HEK293 (cell line): ENCODE data around the gene CPEB3.

Experiments
- AEBP2 ChIP-seq: fragments of 450-650 bp; formaldehyde crosslinking; IDR thresholded peaks from 2 replicates; pipeline ENCODE4 v1.5.1; 2016; ENCODE audit warnings: missing biosample characterization, missing genetic modification characterization, borderline replicate concordance
- BCL11A ChIP-seq: fragments of 450-650 bp; formaldehyde crosslinking; IDR thresholded peaks from 2 replicates; pipeline ENCODE4 v1.5.1; 2016; ENCODE audit warnings: low read depth, missing biosample characterization, missing genetic modification characterization
- GFI1B ChIP-seq: fragments of 450-650 bp; formaldehyde crosslinking; IDR thresholded peaks from 2 replicates; pipeline ENCODE4 v1.5.1; 2016; ENCODE audit warnings: missing biosample characterization, missing genetic modification characterization
- GLI2 ChIP-seq: fragments of 450-650 bp; formaldehyde crosslinking; IDR thresholded peaks from 2 replicates; pipeline ENCODE4; 2017; ENCODE audit warnings: missing biosample characterization, missing genetic modification characterization, low read depth, borderline replicate concordance
- GLIS2 ChIP-seq: fragments of 450-650 bp; formaldehyde crosslinking; IDR thresholded peaks from 2 replicates; pipeline ENCODE4 v1.5.1; 2016; ENCODE audit warnings: missing biosample characterization, missing genetic modification characterization
- REPIN1 ChIP-seq: fragments of 450-650 bp; formaldehyde crosslinking; IDR thresholded peaks from 2 replicates; pipeline ENCODE4 v1.5.1; 2017; ENCODE audit warnings: missing biosample characterization, missing genetic modification characterization, low read depth
- REST ChIP-seq: fragments of 450-650 bp; formaldehyde crosslinking; IDR thresholded peaks from 2 replicates; pipeline ENCODE4 v1.5.1; 2016; ENCODE audit warnings: missing biosample characterization, missing genetic modification characterization
- SCRT1 ChIP-seq: fragments of 450-650 bp; formaldehyde crosslinking; IDR thresholded peaks from 2 replicates; pipeline ENCODE4 v1.5.1; 2016; ENCODE audit warnings: missing biosample characterization, missing genetic modification characterization, borderline replicate concordance
- SETDB1 ChIP-seq: IDR thresholded peaks from one replicate; pipeline ENCODE4 v1.6.1; 2017; ENCODE audit warnings: mild to moderate bottlenecking, low read length, moderate library complexity, mixed read lengths; ENCODE audit not compliant: insufficient read length
- YY1 ChIP-seq: fragments of 450-650 bp; formaldehyde crosslinking; IDR thresholded peaks from 2 replicates; pipeline ENCODE4 v1.5.1; 2018; ENCODE audit warnings: missing biosample characterization, missing genetic modification characterization
- ZBTB21 ChIP-seq: fragments of 450-650 bp; formaldehyde crosslinking; IDR thresholded peaks from 2 replicates; pipeline ENCODE4 v1.5.1; 2017; ENCODE audit warnings: missing biosample characterization, missing genetic modification characterization
- ZBTB49 ChIP-seq: fragments of 450-650 bp; formaldehyde crosslinking; IDR thresholded peaks from 2 replicates; pipeline ENCODE4 v1.5.1; 2016; ENCODE audit warnings: missing biosample characterization, missing genetic modification characterization, low read depth
- ZBTB7A ChIP-seq: fragments of 450-650 bp; formaldehyde crosslinking; IDR thresholded peaks from 2 replicates; pipeline ENCODE4 v1.5.1; 2016; ENCODE audit warnings: low read depth, missing biosample characterization, missing genetic modification characterization
- ZFP69B ChIP-seq: fragments of 450-650 bp; formaldehyde crosslinking; IDR thresholded peaks from 2 replicates; pipeline ENCODE4 v1.5.1; 2016; ENCODE audit warnings: missing biosample characterization, missing genetic modification characterization
- ZNF132 ChIP-seq: fragments of 450-650 bp; formaldehyde crosslinking; IDR thresholded peaks from 2 replicates; pipeline ENCODE4 v1.5.1; 2017; ENCODE audit warnings: missing biosample characterization, missing genetic modification characterization, borderline replicate concordance
- ZNF138 ChIP-seq: fragments of 450-650 bp; formaldehyde crosslinking; IDR thresholded peaks from 2 replicates; pipeline ENCODE4 v1.5.1; 2016; ENCODE audit warnings: missing biosample characterization, missing genetic modification characterization, borderline replicate concordance
- ZNF146 ChIP-seq: fragments of 450-650 bp; formaldehyde crosslinking; IDR thresholded peaks from 2 replicates; pipeline ENCODE4 v1.5.1; 2016; ENCODE audit warnings: missing biosample characterization, missing genetic modification characterization
- ZNF169 ChIP-seq: fragments of 450-650 bp; formaldehyde crosslinking; IDR thresholded peaks from 2 replicates; pipeline ENCODE4 v1.5.1; 2016; ENCODE audit warnings: missing biosample characterization, missing genetic modification characterization
- ZNF18 ChIP-seq: fragments of 450-650 bp; formaldehyde crosslinking; IDR thresholded peaks from 2 replicates; pipeline ENCODE4 v1.5.1; 2016; ENCODE audit warnings: missing biosample characterization, missing genetic modification characterization
- ZNF184 ChIP-seq: fragments of 450-650 bp; IDR thresholded peaks from 2 replicates; pipeline ENCODE4 v1.5.1; 2018; ENCODE audit warnings: missing biosample characterization, mild to moderate bottlenecking, missing genetic modification characterization
- ZNF23 ChIP-seq: fragments of 450-650 bp; formaldehyde crosslinking; IDR thresholded peaks from 2 replicates; pipeline ENCODE4 v1.5.1; 2016; ENCODE audit warnings: missing biosample characterization, missing genetic modification characterization, borderline replicate concordance
- ZNF280D ChIP-seq: fragments of 450-650 bp; formaldehyde crosslinking; IDR thresholded peaks from 2 replicates; pipeline ENCODE4 v1.5.1; 2016; ENCODE audit warnings: missing biosample characterization, missing genetic modification characterization
- ZNF324 ChIP-seq: fragments of 450-650 bp; formaldehyde crosslinking; IDR thresholded peaks from 2 replicates; pipeline ENCODE4 v1.5.1; 2016; ENCODE audit warnings: missing biosample characterization, missing genetic modification characterization
- ZNF473 ChIP-seq: fragments of 450-650 bp; formaldehyde crosslinking; IDR thresholded peaks from 2 replicates; pipeline ENCODE4 v1.5.1; 2017; ENCODE audit warnings: missing biosample characterization, missing genetic modification characterization
- ZNF529 ChIP-seq: fragments of 450-650 bp; formaldehyde crosslinking; IDR thresholded peaks from 2 replicates; pipeline ENCODE4 v1.5.1; 2017; ENCODE audit warnings: missing genetic modification characterization, missing biosample characterization; ENCODE audit not compliant: insufficient replicate concordance
- ZNF626 ChIP-seq: fragments of 450-650 bp; sonication (Bioruptor Pico); formaldehyde crosslinking; IDR thresholded peaks from 2 replicates; pipeline ENCODE4 v1.5.1; 2018; ENCODE audit warnings: missing biosample characterization, missing genetic modification characterization, inconsistent platforms
- ZNF629 ChIP-seq: fragments of 450-650 bp; formaldehyde crosslinking; IDR thresholded peaks from 2 replicates; pipeline ENCODE4 v1.5.1; 2017; ENCODE audit warnings: missing biosample characterization, missing genetic modification characterization
- ZSCAN30 ChIP-seq: fragments of 450-650 bp; IDR thresholded peaks from 2 replicates; pipeline ENCODE4 v1.5.1; 2018; ENCODE audit warnings: missing biosample characterization, mild to moderate bottlenecking, missing genetic modification characterization, moderate library complexity
- ZXDB ChIP-seq: fragments of 450-650 bp; formaldehyde crosslinking; IDR thresholded peaks from 2 replicates; pipeline ENCODE4 v1.5.1; 2016; ENCODE audit warnings: missing biosample characterization, missing genetic modification characterization

The CPEB3 gene

GRCh38 chr10:92087750-92088395, 203.0 kb downstream of the CPEB3 start (continued):
- TF ChIP-seq ZNF280D (tag by site-specific recombination) (no peak), ZNF18 (tag by site-specific recombination) (no peak), REST (no peak), ZFP69B (tag by site-specific recombination) (0 out of 2 replicates have a peak, but pooled peaks have one; percentile 19), ZBTB49 (no peak), ZNF529 (tag by site-specific recombination) (no peak), ZNF138 (tag by site-specific recombination) (no peak), ZNF184 (tag by site-specific recombination) (no peak), ZBTB7A (no peak), ZNF146 (tag by site-specific recombination) (no peak), ZNF324 (tag by site-specific recombination) (peak; percentile 66; the same call in 1 of the 2 replicates), ZBTB21 (tag by site-specific recombination) (no peak), YY1 (tag by site-specific recombination) (no peak), SCRT1 (tag by site-specific recombination) (no peak), ZXDB (tag by site-specific recombination) (0 out of 2 replicates have a peak, but pooled peaks have one; percentile 31), ZNF132 (tag by site-specific recombination) (no peak), GLI2 (no peak), GLIS2 (no peak), GFI1B (tag by site-specific recombination) (no peak), ZNF629 (no peak), ZSCAN30 (tag by site-specific recombination) (0 out of 2 replicates have a peak, but pooled peaks have one; percentile 61), ZNF473 (tag by site-specific recombination) (no peak), AEBP2 (tag by site-specific recombination) (no peak), BCL11A (tag by site-specific recombination) (no peak), SETDB1 (no peak), ZNF169 (tag by site-specific recombination) (no peak), REPIN1 (tag by site-specific recombination) (no peak), ZNF626 (no peak), ZNF23 (tag by site-specific recombination) (no peak)
